Measurements from ENCODE around the gene KLHL40. TPM values are rescaled to one million over a fixed set of nuclear protein-coding genes. Genes with fewer than 3 reads are reported as not detected.

KLHL40 gene
- total and polyA plus RNA-seq, 10 of the 15 experiments (the other 5 are each of a cell fraction or from before 2014, with no cell fraction given): not detected

DNA sequence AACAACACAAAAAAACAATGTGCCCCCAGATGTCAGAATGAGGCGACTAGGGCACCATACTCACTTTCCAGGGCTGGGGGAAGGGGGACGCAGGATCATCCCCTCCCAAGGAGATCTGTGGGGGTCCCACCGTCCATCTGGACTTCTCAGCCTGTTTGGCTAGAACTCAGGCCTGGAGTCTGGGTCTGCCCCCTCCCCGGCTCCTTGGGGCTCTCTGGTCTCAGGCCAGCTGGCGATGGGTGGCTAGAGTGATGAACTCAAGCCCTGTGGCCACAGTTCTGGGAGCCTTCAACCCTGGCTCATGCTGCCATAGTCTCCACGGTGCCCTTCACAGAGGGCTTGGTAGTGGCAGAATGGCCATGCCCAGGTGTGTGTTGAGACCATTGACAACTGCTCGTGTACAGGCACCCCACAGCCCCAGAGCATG is 18.2 kb upstream of the KLHL40 start:
- RAD21 ChIA-PET (ENCODE audit: unreplicated experiment): no interaction called here
- Histone ChIP-seq H3K79me2 (ENCODE audit: control insufficient read depth, insufficient read depth, low read length) (no peaks in the 10 kb centered on the region), H3K9ac (ENCODE audit: control insufficient read depth, insufficient read depth, low read length) (no peak overlapping the region), H3K27me3 (replicated peaks in 1 of 2; ENCODE audit: control insufficient read depth in 2 of 2, insufficient read depth in 2 of 2, low read length in 1 of 2) (no peaks in the 10 kb centered on the region), H4K20me1 (ENCODE audit: control insufficient read depth, insufficient read depth) (no peaks in the 10 kb centered on the region), H3K36me3 (ENCODE audit: control insufficient read depth in 2 of 2, insufficient read depth in 2 of 2, low read length in 1 of 2) (no peaks in the 10 kb centered on the region), H3K9me3 (replicated peaks; ENCODE audit: control insufficient read depth, insufficient read depth, low read length) (no peaks in the 10 kb centered on the region; the same call in 2 of the 3 replicates), H3K4me2 (ENCODE audit: control insufficient read depth, insufficient read depth) (no peak overlapping the region), H3K4me3 (no peak overlapping the region), H2AFZ (ENCODE audit: control insufficient read depth, low read depth, low read length) (no peak overlapping the region), H3K27ac (ENCODE audit: control insufficient read depth, insufficient read depth) (no peak overlapping the region), H3K4me1 (ENCODE audit: control insufficient read depth, insufficient read depth, low read length) (peaks cover 7% of the 10 kb centered on the region)
- POLR2A ChIA-PET: no interaction called here
- in situ Hi-C loops (cut with MboI): no loop called here
- DNase-seq (ENCODE audit: low read depth, low spot score) (no peak), ATAC-seq (no peak), FAIRE-seq (no peak)
- CTCF ChIA-PET: interaction anchor here (0.5 kb wide), 1 partner anchor 91 kb away, joined by 3 read pairs; no protein-coding TSS in a partner anchor
- no TSS peak for BruUV-seq (replicated peaks)
- 51% methylated on average over 7 of the region's 7 CpGs for WGBS (ENCODE audit: insufficient coverage, insufficient replicate concordance, low lambda C conversion rate, missing lambda C conversion rate)
- intact Hi-C loops (cut with micrococcal nuclease; ENCODE audit: unreplicated experiment): no loop called here
- SMC1A ChIA-PET (ENCODE audit: uncharacterized antibody, unreplicated experiment): no interaction called here
- TF ChIP-seq CHD4 (IDR thresholded peaks at IDR 0.05) (no peak), ETV6 (conservative IDR thresholded peaks at IDR 0.05 in 1 of 2, IDR thresholded peaks at IDR 0.05 in 1 of 2; ENCODE audit: borderline replicate concordance in 1 of 2, low read depth in 1 of 2) (no peak), ZSCAN29 (IDR thresholded peaks at IDR 0.05) (no peak), NR2F1 (conservative IDR thresholded peaks at IDR 0.05) (no peak), BCL11A (IDR thresholded peaks at IDR 0.05; ENCODE audit: low read depth, low read length) (no peak), TBL1XR1 (IDR thresholded peaks at IDR 0.05; ENCODE audit: low read depth, low read length) (no peak), FOXM1 (IDR thresholded peaks at IDR 0.05; ENCODE audit: low read depth, low read length) (no peak), NFYA (IDR thresholded peaks at IDR 0.05; ENCODE audit: borderline replicate concordance, low read depth, low read length) (no peak), POLR2A (IDR thresholded peaks at IDR 0.05; ENCODE audit: low read depth, low read length) (no peak), ZNF687 (IDR thresholded peaks at IDR 0.05) (no peak), MEF2B (IDR thresholded peaks at IDR 0.05; ENCODE audit: partially characterized antibody, poor library complexity, severe bottlenecking) (no peak), CBX3 (IDR thresholded peaks at IDR 0.05; ENCODE audit: borderline replicate concordance, low read depth) (no peak), NR2C1 (IDR thresholded peaks at IDR 0.05) (no peak), ATF2 (IDR thresholded peaks at IDR 0.05; ENCODE audit: low read length) (no peak)
- TF ChIP-seq, protein P1, sequence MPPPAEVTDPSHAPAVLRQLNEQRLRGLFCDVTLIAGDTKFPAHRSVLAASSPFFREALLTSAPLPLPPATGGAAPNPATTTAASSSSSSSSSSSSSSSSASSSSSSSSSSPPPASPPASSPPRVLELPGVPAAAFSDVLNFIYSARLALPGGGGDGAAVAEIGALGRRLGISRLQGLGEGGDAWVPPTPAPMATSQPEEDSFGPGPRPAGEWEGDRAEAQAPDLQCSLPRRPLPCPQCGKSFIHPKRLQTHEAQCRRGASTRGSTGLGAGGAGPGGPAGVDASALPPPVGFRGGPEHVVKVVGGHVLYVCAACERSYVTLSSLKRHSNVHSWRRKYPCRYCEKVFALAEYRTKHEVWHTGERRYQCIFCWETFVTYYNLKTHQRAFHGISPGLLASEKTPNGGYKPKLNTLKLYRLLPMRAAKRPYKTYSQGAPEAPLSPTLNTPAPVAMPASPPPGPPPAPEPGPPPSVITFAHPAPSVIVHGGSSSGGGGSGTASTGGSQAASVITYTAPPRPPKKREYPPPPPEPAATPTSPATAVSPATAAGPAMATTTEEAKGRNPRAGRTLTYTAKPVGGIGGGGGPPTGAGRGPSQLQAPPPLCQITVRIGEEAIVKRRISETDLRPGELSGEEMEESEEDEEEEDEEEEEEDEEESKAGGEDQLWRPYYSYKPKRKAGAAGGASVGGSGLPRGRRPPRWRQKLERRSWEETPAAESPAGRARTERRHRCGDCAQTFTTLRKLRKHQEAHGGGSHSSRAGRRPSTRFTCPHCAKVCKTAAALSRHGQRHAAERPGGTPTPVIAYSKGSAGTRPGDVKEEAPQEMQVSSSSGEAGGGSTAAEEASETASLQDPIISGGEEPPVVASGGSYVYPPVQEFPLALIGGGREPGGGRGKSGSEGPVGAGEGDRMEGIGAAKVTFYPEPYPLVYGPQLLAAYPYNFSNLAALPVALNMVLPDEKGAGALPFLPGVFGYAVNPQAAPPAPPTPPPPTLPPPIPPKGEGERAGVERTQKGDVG (CRISPR knock-in tag; IDR thresholded peaks at IDR 0.05): no peak
- TF ChIP-seq, protein P2, sequence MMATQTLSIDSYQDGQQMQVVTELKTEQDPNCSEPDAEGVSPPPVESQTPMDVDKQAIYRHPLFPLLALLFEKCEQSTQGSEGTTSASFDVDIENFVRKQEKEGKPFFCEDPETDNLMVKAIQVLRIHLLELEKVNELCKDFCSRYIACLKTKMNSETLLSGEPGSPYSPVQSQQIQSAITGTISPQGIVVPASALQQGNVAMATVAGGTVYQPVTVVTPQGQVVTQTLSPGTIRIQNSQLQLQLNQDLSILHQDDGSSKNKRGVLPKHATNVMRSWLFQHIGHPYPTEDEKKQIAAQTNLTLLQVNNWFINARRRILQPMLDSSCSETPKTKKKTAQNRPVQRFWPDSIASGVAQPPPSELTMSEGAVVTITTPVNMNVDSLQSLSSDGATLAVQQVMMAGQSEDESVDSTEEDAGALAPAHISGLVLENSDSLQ (IDR thresholded peaks at IDR 0.05): no peak
